Spleen (tissue), 7 donors: ENCODE measurements around the gene MYL6B.

Source experiments
- POLR2AphosphoS5 ChIP-seq, 3 donors: sonication (generic); formaldehyde crosslinking; IDR thresholded peaks; one replicate each; pipeline ENCODE4 v1.5.1; 2017; ENCODE audit warnings: antibody characterized with exemption in 3 of 3
- TF ChIP-seq, protein P1 (sequence below), 11 experiments: fragments of 200-600 bp in 7 of 11; fragments of 450-650 bp in 4 of 11; sonication (generic) in 4 of 11; IDR thresholded peaks in 8 of 11; conservative IDR thresholded peaks in 3 of 11; 1 replicate in 7 of 11; 2 replicates in 4 of 11; pipeline versions ENCODE4 v1.4.0 to v1.8.0; 2016 to 2021; ENCODE audit warnings: antibody characterized with exemption in 11 of 11, inconsistent platforms in 4 of 11, mild to moderate bottlenecking in 1 of 11
- donor health status: DM: no; HTN: no; CAD: no; lungs with moderate emphysema.
- donor health status: DM: no; HTN: no; CAD: no.
- donor health status: DM: no; HTN: no; CAD: no.

DNA sequence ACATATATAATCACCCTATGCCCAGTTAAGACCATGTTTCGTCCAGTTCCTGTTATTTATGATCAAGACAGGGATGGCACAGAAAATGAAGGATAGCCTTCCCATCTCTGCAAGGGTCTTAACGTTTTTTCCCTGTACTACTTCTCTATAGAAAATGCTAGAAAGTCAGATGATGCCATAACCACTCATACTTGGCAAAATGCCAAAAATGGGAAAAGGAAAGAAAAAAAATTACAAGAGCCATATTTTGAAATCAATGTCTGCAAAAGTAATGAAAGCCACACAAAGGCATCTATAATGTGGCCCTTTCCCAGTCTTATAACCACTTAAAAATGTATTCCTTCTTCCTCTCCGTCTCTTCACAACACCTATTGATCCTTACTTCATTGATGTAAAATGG is 1.8 kb upstream of the MYL6B start:
- TF ChIP-seq, protein P1, sequence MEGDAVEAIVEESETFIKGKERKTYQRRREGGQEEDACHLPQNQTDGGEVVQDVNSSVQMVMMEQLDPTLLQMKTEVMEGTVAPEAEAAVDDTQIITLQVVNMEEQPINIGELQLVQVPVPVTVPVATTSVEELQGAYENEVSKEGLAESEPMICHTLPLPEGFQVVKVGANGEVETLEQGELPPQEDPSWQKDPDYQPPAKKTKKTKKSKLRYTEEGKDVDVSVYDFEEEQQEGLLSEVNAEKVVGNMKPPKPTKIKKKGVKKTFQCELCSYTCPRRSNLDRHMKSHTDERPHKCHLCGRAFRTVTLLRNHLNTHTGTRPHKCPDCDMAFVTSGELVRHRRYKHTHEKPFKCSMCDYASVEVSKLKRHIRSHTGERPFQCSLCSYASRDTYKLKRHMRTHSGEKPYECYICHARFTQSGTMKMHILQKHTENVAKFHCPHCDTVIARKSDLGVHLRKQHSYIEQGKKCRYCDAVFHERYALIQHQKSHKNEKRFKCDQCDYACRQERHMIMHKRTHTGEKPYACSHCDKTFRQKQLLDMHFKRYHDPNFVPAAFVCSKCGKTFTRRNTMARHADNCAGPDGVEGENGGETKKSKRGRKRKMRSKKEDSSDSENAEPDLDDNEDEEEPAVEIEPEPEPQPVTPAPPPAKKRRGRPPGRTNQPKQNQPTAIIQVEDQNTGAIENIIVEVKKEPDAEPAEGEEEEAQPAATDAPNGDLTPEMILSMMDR (IDR thresholded peaks at IDR 0.05 in 8 of 11, conservative IDR thresholded peaks at IDR 0.05 in 3 of 11), result no peak
- no peak for TF ChIP-seq POLR2AphosphoS5 (IDR thresholded peaks at IDR 0.05)
